CD4-positive, alpha-beta memory T cell (primary cell): ENCODE results near the gene IGFALS. TPM values are rescaled to one million over a fixed set of nuclear protein-coding genes. Genes with fewer than 3 reads are reported as not detected.

Experiments used
- CTCF ChIA-PET: fragments of 350-600 bp; sonication (Branson Sonifier 250); formaldehyde crosslinking; loops from one replicate; lab custom pipeline; 2021; ENCODE audit warnings: inconsistent platforms; ENCODE audit not compliant: partially characterized antibody; lab: Charles Lee
- POLR2A ChIA-PET: fragments of 350-600 bp; sonication (Branson Sonifier 250); formaldehyde crosslinking; loops from one replicate; lab custom pipeline; 2021; ENCODE audit not compliant: partially characterized antibody; lab: Charles Lee
- DNase-seq, 5 donors: peaks; one replicate each; pipeline versions ENCODE4 v3.0.0 to v3.0.0-alpha.2; 2020 to 2022; ENCODE audit warnings: mixed read lengths in 1 of 5
- H3K27ac ChIP-seq: one replicate; pipeline ENCODE4 v1.7.0; 2013; ENCODE audit warnings: low read depth, low read length
- H3K27me3 ChIP-seq: 2 replicates; pipeline ENCODE4 v1.7.0; 2013; ENCODE audit warnings: mild to moderate bottlenecking, low read length, moderate library complexity; ENCODE audit not compliant: insufficient read depth
- H3K36me3 ChIP-seq: 2 replicates; pipeline ENCODE4 v1.7.0; 2013; ENCODE audit warnings: mild to moderate bottlenecking, low read length, moderate library complexity; ENCODE audit not compliant: insufficient read depth
- H3K4me1 ChIP-seq: 2 replicates; pipeline ENCODE4 v1.7.0; 2013; ENCODE audit warnings: mild to moderate bottlenecking, low read length, moderate library complexity; ENCODE audit not compliant: insufficient read depth
- H3K4me3 ChIP-seq, 2 donors: one replicate each; pipeline ENCODE4 v1.7.0; 2013; ENCODE audit warnings: low read length in 2 of 2, mild to moderate bottlenecking in 1 of 2
- H3K9me3 ChIP-seq, 2 donors: one replicate each; pipeline ENCODE4 v1.7.0; 2013; ENCODE audit warnings: low read length in 2 of 2, control low read depth in 1 of 2; ENCODE audit not compliant: control insufficient read depth in 1 of 2
- H3K27ac Mint-ChIP-seq, 7 donors: one replicate each; pipeline ENCODE4 v1.8.0; 2020 to 2021; ENCODE audit warnings: mixed read lengths in 7 of 7, mild to moderate bottlenecking in 6 of 7, inconsistent platforms in 3 of 7, moderate library complexity in 3 of 7
- H3K27me3 Mint-ChIP-seq, 2 donors: one replicate each; pipeline ENCODE4 v1.8.0; 2020 to 2021; ENCODE audit warnings: mixed read lengths in 2 of 2
- H3K36me3 Mint-ChIP-seq, 2 donors: one replicate each; pipeline ENCODE4 v1.8.0; 2020 to 2021; ENCODE audit warnings: mixed read lengths in 2 of 2, inconsistent platforms in 1 of 2, mild to moderate bottlenecking in 1 of 2
- H3K4me1 Mint-ChIP-seq, 4 donors: one replicate each; pipeline ENCODE4 v1.8.0; 2020 to 2021; ENCODE audit warnings: mixed read lengths in 4 of 4, mild to moderate bottlenecking in 1 of 4
- H3K4me3 Mint-ChIP-seq, 8 donors: one replicate each; pipeline ENCODE4 v1.8.0; 2020 to 2021; ENCODE audit warnings: mixed read lengths in 8 of 8, mild to moderate bottlenecking in 7 of 8, moderate library complexity in 6 of 8, inconsistent platforms in 3 of 8
- H3K9me3 Mint-ChIP-seq, 8 donors: one replicate each; pipeline ENCODE4 v1.8.0; 2020 to 2021; ENCODE audit warnings: mixed read lengths in 8 of 8, mild to moderate bottlenecking in 5 of 8, inconsistent platforms in 3 of 8, moderate library complexity in 1 of 8
- intact Hi-C: fragments of 100-400 bp; cut with micrococcal nuclease; formaldehyde crosslinking; loops from one replicate; pipeline ENCODE4 v1.15.1; 2023
- polyA plus RNA-seq, 2 donors: library from polyadenylated mRNA; unstranded; fragments of 300-500 nt; fragmentation: Illumina TruSeq; gene quantifications; one replicate each; pipeline ENCODE4 v1.2.3, GENCODE V29; 2021
- total RNA-seq, 2 experiments: library from RNA; stranded (reverse); gene quantifications; one replicate each; pipeline ENCODE4 v1.2.3, GENCODE V29; 2021

The IGFALS gene
- total and polyA plus RNA-seq, 4 experiments from 2014 or later: 0.29 to 0.36 TPM; not detected in 2

- Histone ChIP-seq H3K36me3 (peaks cover 13% of the 10 kb centered on the region), H3K27me3 (no peaks in the 10 kb centered on the region), H3K4me1 (peaks cover 21% of the 10 kb centered on the region), H3K27ac (no peak overlapping the region), H3K9me3 (no peaks in the 10 kb centered on the region), H3K4me3 (no peak overlapping the region)
- Mint-ChIP-seq H3K9me3 (no peaks in the 10 kb centered on the region), H3K4me3 (no peak overlapping the region), H3K27me3 (no peaks in the 10 kb centered on the region), H3K36me3 (peaks cover 4 to 9% of the 10 kb centered on the region in 2 donors), H3K4me1 (peaks cover 2 to 21% (median 8%) of the 10 kb centered on the region in 4 donors), H3K27ac (peak overlapping the region in 1 of 7 donors; percentile 85)
- intact Hi-C loops: no loop called here
- ChIA-PET CTCF (no interaction called here), POLR2A (no interaction called here)
- DNase-seq: peak in 1 of 5 donors; percentile 17
These were observed 4.8 kb downstream of the IGFALS start for GRCh38 chr16:1788708-1789100.

DNA sequence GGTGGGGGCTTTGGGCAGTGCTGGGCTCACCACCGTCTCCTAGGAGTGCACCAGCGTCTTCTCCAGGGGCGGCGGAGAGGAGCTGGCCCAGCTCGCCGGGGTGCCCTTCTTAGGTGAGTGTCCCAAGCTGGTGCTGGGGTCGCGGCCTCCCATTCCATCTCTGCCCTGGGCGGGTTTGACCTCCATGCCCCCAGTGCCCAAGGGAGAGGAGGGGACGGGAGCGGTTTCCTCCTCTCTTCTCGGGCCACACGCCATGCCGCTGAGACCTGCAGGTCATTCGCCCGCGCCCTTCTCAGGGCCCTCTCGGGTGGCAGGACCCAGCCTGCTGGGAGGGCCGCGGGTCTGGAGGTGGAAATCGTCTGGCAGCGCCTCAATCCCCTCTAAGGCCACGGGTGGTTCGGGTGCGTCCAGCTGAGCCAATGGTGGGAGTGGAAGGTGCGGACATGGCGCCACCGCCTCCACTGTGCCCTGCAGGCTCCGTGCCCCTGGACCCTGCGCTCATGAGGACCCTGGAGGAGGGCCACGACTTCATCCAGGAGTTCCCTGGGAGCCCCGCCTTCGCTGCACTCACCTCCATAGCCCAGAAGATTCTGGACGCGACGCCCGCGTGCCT is 5.3 kb downstream of the IGFALS start:
- intact Hi-C loops: no loop called here
- peaks cover 13% of the 10 kb centered on the region for H3K36me3 ChIP-seq
- DNase-seq: peak in 1 of 5 donors; percentile 32
- no peaks in the 10 kb centered on the region for H3K27me3 ChIP-seq
- H3K4me3 Mint-ChIP-seq: no peak overlapping the region
- H3K4me3 ChIP-seq: no peak overlapping the region
- H3K9me3 ChIP-seq: no peaks in the 10 kb centered on the region
- peaks cover 25% of the 10 kb centered on the region for H3K4me1 ChIP-seq
- CTCF ChIA-PET: interaction anchor here (1.2 kb wide), 1 partner anchor 35 kb away, joined by 3 read pairs; no protein-coding TSS in a partner anchor
- H3K36me3 Mint-ChIP-seq: peaks cover 4 to 12% of the 10 kb centered on the region in 2 donors
- H3K9me3 Mint-ChIP-seq: no peaks in the 10 kb centered on the region
- no peaks in the 10 kb centered on the region for H3K27me3 Mint-ChIP-seq
- H3K27ac Mint-ChIP-seq: no peak overlapping the region
- H3K27ac ChIP-seq: no peak overlapping the region
- peaks cover 5 to 26% (median 13%) of the 10 kb centered on the region in 4 donors for H3K4me1 Mint-ChIP-seq
- POLR2A ChIA-PET: no interaction called here

DNA sequence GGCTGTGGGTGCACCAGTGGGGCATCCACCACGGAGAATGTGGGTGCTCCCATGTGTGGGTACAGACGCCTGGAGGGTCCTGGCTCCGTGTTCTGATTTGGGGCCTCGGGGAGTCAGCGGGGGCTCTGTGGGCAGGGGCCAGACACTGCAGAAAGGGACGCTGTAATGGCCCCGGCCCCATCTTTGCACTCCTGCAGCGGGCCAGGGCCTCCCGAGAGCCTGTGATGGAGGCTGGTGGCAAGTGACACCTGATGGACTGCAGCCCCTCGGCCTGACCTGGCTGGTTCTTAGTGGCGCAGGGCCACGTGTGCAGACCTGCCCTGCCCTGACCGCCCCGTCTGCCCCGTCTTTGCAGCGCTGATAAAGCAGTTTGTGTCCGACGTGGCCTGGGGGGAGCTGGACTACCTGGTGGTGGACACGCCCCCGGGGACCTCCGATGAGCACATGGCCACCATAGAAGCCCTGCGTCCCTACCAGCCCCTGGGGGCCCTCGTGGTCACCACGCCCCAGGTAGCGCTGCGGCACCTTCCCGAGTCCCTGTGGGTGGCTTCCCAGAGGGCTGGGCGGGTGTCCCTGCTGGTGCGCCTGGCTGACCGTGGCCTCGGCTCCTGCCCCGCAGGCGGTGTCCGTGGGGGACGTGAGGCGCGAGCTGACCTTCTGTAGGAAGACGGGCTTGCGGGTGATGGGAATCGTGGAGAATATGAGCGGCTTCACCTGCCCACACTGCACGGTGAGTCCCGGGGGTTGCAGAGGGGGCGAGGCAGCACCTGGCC is 6.0 kb downstream of the IGFALS start:
- Mint-ChIP-seq H3K27me3 (no peaks in the 10 kb centered on the region), H3K4me3 (no peak overlapping the region), H3K9me3 (peaks cover 0 to 2% (median 0%) of the 10 kb centered on the region in 8 donors), H3K36me3 (peaks cover 4 to 17% of the 10 kb centered on the region in 2 donors), H3K4me1 (peaks cover 7 to 28% (median 18%) of the 10 kb centered on the region in 4 donors), H3K27ac (no peak overlapping the region)
- CTCF ChIA-PET: interaction anchor here (1.2 kb wide), 1 partner anchor 36 kb away, joined by 3 read pairs; no protein-coding TSS in a partner anchor
- Histone ChIP-seq H3K36me3 (peaks cover 13% of the 10 kb centered on the region), H3K27me3 (no peaks in the 10 kb centered on the region), H3K4me3 (no peak overlapping the region), H3K27ac (no peak overlapping the region), H3K9me3 (no peaks in the 10 kb centered on the region), H3K4me1 (peaks cover 25% of the 10 kb centered on the region)
- POLR2A ChIA-PET: no interaction called here
- intact Hi-C loops: no loop called here
- peak in 1 of 5 donors; percentile 42 for DNase-seq

DNA sequence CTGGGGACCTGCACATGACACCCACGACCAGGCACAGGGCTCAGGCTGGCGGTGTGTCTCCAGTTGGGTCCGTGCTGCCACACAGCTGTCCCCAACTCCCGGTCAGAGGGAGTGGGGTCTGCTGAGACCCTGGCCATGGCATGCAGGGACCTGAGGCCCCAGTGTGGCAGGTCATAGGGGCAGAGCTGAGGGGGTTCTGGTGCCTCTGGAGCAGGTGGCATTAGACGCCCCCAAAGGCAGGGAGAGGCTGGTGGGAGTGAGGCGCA is 6.5 kb downstream of the IGFALS start:
- peaks cover 25% of the 10 kb centered on the region for H3K4me1 ChIP-seq
- no peaks in the 10 kb centered on the region for H3K9me3 ChIP-seq
- H3K4me3 ChIP-seq: no peak overlapping the region
- Mint-ChIP-seq H3K9me3 (peaks cover 0 to 3% (median 0%) of the 10 kb centered on the region in 8 donors), H3K27ac (no peak overlapping the region), H3K4me1 (peaks cover 7 to 29% (median 19%) of the 10 kb centered on the region in 4 donors), H3K36me3 (peaks cover 4 to 19% of the 10 kb centered on the region in 2 donors), H3K27me3 (no peaks in the 10 kb centered on the region), H3K4me3 (no peak overlapping the region)
- H3K36me3 ChIP-seq: peaks cover 13% of the 10 kb centered on the region
- ChIA-PET CTCF (interaction anchor here (1.2 kb wide), 1 partner anchor 36 kb away, joined by 3 read pairs; no protein-coding TSS in a partner anchor), POLR2A (no interaction called here)
- H3K27me3 ChIP-seq: no peaks in the 10 kb centered on the region
- no peak overlapping the region for H3K27ac ChIP-seq
- intact Hi-C loops: no loop called here
- DNase-seq: no peak

- peaks cover 11 to 35% (median 23%) of the 10 kb centered on the region in 4 donors for H3K4me1 Mint-ChIP-seq
- H3K4me3 Mint-ChIP-seq: no peak overlapping the region
- Histone ChIP-seq H3K4me3 (no peak overlapping the region), H3K36me3 (peaks cover 13% of the 10 kb centered on the region), H3K9me3 (no peaks in the 10 kb centered on the region), H3K27ac (no peak overlapping the region), H3K27me3 (no peaks in the 10 kb centered on the region), H3K4me1 (peaks cover 28% of the 10 kb centered on the region)
- ChIA-PET CTCF (no interaction called here), POLR2A (no interaction called here)
- H3K36me3 Mint-ChIP-seq: peaks cover 4 to 22% of the 10 kb centered on the region in 2 donors
- intact Hi-C loops: no loop called here
- peak in 1 of 5 donors; percentile 33 for DNase-seq
- no peaks in the 10 kb centered on the region for H3K27me3 Mint-ChIP-seq
- H3K9me3 Mint-ChIP-seq: peaks cover 0 to 3% (median 0%) of the 10 kb centered on the region in 8 donors
- H3K27ac Mint-ChIP-seq: no peak overlapping the region
These were observed 7.1 kb downstream of the IGFALS start for GRCh38 chr16:1786242-1787055.

DNA sequence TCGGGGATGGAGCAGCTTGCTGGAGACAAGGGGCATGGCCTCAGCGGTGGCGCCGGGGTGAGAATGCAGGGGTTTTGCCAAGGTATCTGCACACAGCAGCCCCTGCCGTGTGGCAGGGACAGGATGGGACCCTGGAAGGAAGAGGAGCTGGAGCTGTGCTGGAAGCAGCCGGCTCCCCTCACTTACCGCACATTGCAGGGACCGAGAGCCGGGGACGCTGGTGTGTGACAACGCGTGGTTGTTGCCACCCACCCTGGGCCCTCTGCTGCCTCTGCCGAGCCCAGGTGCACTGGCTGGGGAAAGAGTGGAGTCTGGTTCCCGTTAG is 7.7 kb downstream of the IGFALS start:
- no peaks in the 10 kb centered on the region for H3K9me3 ChIP-seq
- DNase-seq: peak in 1 of 5 donors; percentile 28
- ChIA-PET POLR2A (interaction anchor here (1.7 kb wide), 1 partner anchor 80 kb away, joined by 5 read pairs; the partner anchor contains the start of gene MAPK8IP3), CTCF (no interaction called here)
- H3K36me3 ChIP-seq: peaks cover 16% of the 10 kb centered on the region
- no peaks in the 10 kb centered on the region for H3K27me3 ChIP-seq
- no peak overlapping the region for H3K27ac ChIP-seq
- intact Hi-C loops: no loop called here
- Mint-ChIP-seq H3K27me3 (no peaks in the 10 kb centered on the region), H3K4me3 (no peak overlapping the region), H3K36me3 (peaks cover 4 to 22% of the 10 kb centered on the region in 2 donors), H3K9me3 (peaks cover 0 to 3% (median 0%) of the 10 kb centered on the region in 8 donors), H3K4me1 (peaks cover 13 to 41% (median 28%) of the 10 kb centered on the region in 4 donors), H3K27ac (no peak overlapping the region)
- peaks cover 34% of the 10 kb centered on the region for H3K4me1 ChIP-seq
- no peak overlapping the region for H3K4me3 ChIP-seq
